Measurements from ENCODE around the gene SUMO3.

The SUMO3 gene

GRCh38 chr21:44817914-44818639, at the start of gene SUMO3:
Gene SUMO3 (minus strand): TSS chr21:44818062. CDS start chr21:44817968, 94 bp downstream.
- peak in 46 of 51 donors; percentile 14 to 88 (median 68) for DNase-seq

- peak in 1 of 51 donors; percentile 6 for DNase-seq
Measured at GRCh38 chr21:44867464-44867863, 49.6 kb upstream of the SUMO3 start.

- peak in 1 of 51 donors; percentile 47 for DNase-seq
Measured at GRCh38 chr21:44866780-44867179, 48.9 kb upstream of the SUMO3 start.

GRCh38 chr21:44865561-44866280, 47.9 kb upstream of the SUMO3 start:
- peak in 2 of 51 donors; percentile 10 for DNase-seq

GRCh38 chr21:44862869-44863685, 45.2 kb upstream of the SUMO3 start:
- DNase-seq, result no peak

- DNase-seq, result no peak
Measured at GRCh38 chr21:44858791-44859190, 40.9 kb upstream of the SUMO3 start.

GRCh38 chr21:44858291-44858690, 40.4 kb upstream of the SUMO3 start:
- no peak for DNase-seq

- DNase-seq, result no peak
Measured at GRCh38 chr21:44857127-44857892, 39.4 kb upstream of the SUMO3 start.

GRCh38 chr21:44856131-44856530, 38.3 kb upstream of the SUMO3 start:
- no peak for DNase-seq

GRCh38 chr21:44855572-44855971, 37.7 kb upstream of the SUMO3 start:
- DNase-seq, result no peak

- no peak for DNase-seq
Measured at GRCh38 chr21:44854664-44855446, 37.0 kb upstream of the SUMO3 start.

GRCh38 chr21:44854391-44854663, 36.5 kb upstream of the SUMO3 start:
- DNase-seq, result no peak

GRCh38 chr21:44853601-44854390, 35.9 kb upstream of the SUMO3 start:
- DNase-seq, result no peak

GRCh38 chr21:44850905-44851657, 33.2 kb upstream of the SUMO3 start:
- no peak for DNase-seq

GRCh38 chr21:44850208-44850800, 32.4 kb upstream of the SUMO3 start:
- no peak for DNase-seq

GRCh38 chr21:44849616-44850130, 31.8 kb upstream of the SUMO3 start:
- DNase-seq, result no peak

GRCh38 chr21:44848821-44849521, 31.1 kb upstream of the SUMO3 start:
- DNase-seq, result no peak
